ENCODE results near the gene RABGAP1.

The RABGAP1 gene

GRCh38 chr9:123027517-123027916 is 86.7 kb downstream of the RABGAP1 start:
- DNase-seq (ENCODE audit: low spot score) = no peak
- TF ChIP-seq CTCF (IDR thresholded peaks at IDR 0.05; ENCODE audit: extremely low read depth, missing control alignments) = no peak

GRCh38 chr9:123028136-123028535 is 87.3 kb downstream of the RABGAP1 start:
- DNase-seq (ENCODE audit: low spot score) = no peak
- no peak for TF ChIP-seq CTCF (IDR thresholded peaks at IDR 0.05; ENCODE audit: extremely low read depth, missing control alignments)

- DNase-seq (ENCODE audit: low spot score) = no peak
- TF ChIP-seq CTCF (IDR thresholded peaks at IDR 0.05; ENCODE audit: extremely low read depth, missing control alignments) = no peak
Measured at GRCh38 chr9:123028973-123029372, 88.2 kb downstream of the RABGAP1 start.

GRCh38 chr9:123031963-123032362 is 91.1 kb downstream of the RABGAP1 start:
- TF ChIP-seq CTCF (IDR thresholded peaks at IDR 0.05; ENCODE audit: extremely low read depth, missing control alignments) = no peak
- no peak for DNase-seq (ENCODE audit: low spot score)

GRCh38 chr9:123033352-123033751 is 92.5 kb downstream of the RABGAP1 start, which contains the start of gene GPR21:
GPR21 (plus strand) TSS chr9:123033667; CDS start chr9:123034567, 900 bp downstream.
- TF ChIP-seq CTCF (IDR thresholded peaks at IDR 0.05; ENCODE audit: extremely low read depth, missing control alignments) = no peak
- no peak for DNase-seq (ENCODE audit: low spot score)

GRCh38 chr9:123033864-123034601 is 93.2 kb downstream of the RABGAP1 start:
- DNase-seq (ENCODE audit: low spot score) = no peak
- no peak for TF ChIP-seq CTCF (IDR thresholded peaks at IDR 0.05; ENCODE audit: extremely low read depth, missing control alignments)

GRCh38 chr9:123034881-123035510 is 94.2 kb downstream of the RABGAP1 start:
- no peak for DNase-seq (ENCODE audit: low spot score)
- TF ChIP-seq CTCF (IDR thresholded peaks at IDR 0.05; ENCODE audit: extremely low read depth, missing control alignments) = no peak
